H9 (cell line): ENCODE data around the gene PPP1CA. TPM values are rescaled to one million over a fixed set of nuclear protein-coding genes. Genes with fewer than 3 reads are reported as not detected.
"Not testable (repeated sequence)": the region's sequence is repeated elsewhere in the genome, so short reads cannot be mapped to it uniquely, and the experiment has no call there.

Experiments used
- DNase-seq: peaks from one replicate; pipeline ENCODE4 v3.0.0-alpha.2; 2017
- H2AFZ ChIP-seq: one replicate; pipeline ENCODE4 v1.6.1; 2013; ENCODE audit warnings: mild to moderate bottlenecking, low read length, control low read depth, moderate library complexity
- H2AK5ac ChIP-seq: 2 replicates; pipeline ENCODE4 v1.6.1; 2013; ENCODE audit warnings: low read length, control low read depth, mixed read lengths; ENCODE audit not compliant: insufficient read length
- H2BK120ac ChIP-seq: one replicate; pipeline ENCODE4 v1.6.1; 2013; ENCODE audit warnings: low read depth, mild to moderate bottlenecking, low read length, control low read depth, inconsistent platforms; ENCODE audit not compliant: poor library complexity, severe bottlenecking
- H2BK12ac ChIP-seq: 2 replicates; pipeline ENCODE4 v1.6.1; 2013; ENCODE audit warnings: low read length, control low read depth, mixed read lengths, low read depth; ENCODE audit not compliant: insufficient read length
- H2BK15ac ChIP-seq: 2 replicates; pipeline ENCODE4 v1.6.1; 2013; ENCODE audit warnings: low read depth, low read length, control low read depth
- H2BK20ac ChIP-seq: one replicate; pipeline ENCODE4 v1.6.1; 2013; ENCODE audit warnings: low read depth, mild to moderate bottlenecking, low read length, control low read depth, inconsistent platforms; ENCODE audit not compliant: poor library complexity, severe bottlenecking
- H2BK5ac ChIP-seq: 2 replicates; pipeline ENCODE4 v1.6.1; 2013; ENCODE audit warnings: low read length, control low read depth, mixed read lengths; ENCODE audit not compliant: insufficient read length
- H3K14ac ChIP-seq: 2 replicates; pipeline ENCODE4 v1.6.1; 2013; ENCODE audit warnings: low read length, control low read depth; ENCODE audit not compliant: insufficient read depth
- H3K18ac ChIP-seq: 2 replicates; pipeline ENCODE4 v1.6.1; 2013; ENCODE audit warnings: low read depth, mild to moderate bottlenecking, mixed read lengths, low read length, control low read depth; ENCODE audit not compliant: insufficient read length
- H3K23ac ChIP-seq: 2 replicates; pipeline ENCODE4 v1.6.1; 2013; ENCODE audit warnings: low read length, control low read depth, mixed read lengths, low read depth; ENCODE audit not compliant: insufficient read length
- H3K23me2 ChIP-seq: 2 replicates; pipeline ENCODE4 v1.6.1; 2013; ENCODE audit warnings: low read depth, mild to moderate bottlenecking, mixed read lengths, low read length, control low read depth; ENCODE audit not compliant: insufficient read length, poor library complexity, severe bottlenecking
- H3K27ac ChIP-seq: 2 replicates; pipeline ENCODE4 v1.5.1; 2013; ENCODE audit warnings: low read length, control low read depth, mixed read lengths, low read depth; ENCODE audit not compliant: insufficient read length
- H3K27me3 ChIP-seq: 2 replicates; pipeline ENCODE4 v1.6.1; 2013; ENCODE audit warnings: low read length, control low read depth, inconsistent platforms; ENCODE audit not compliant: insufficient read depth
- H3K4ac ChIP-seq: 2 replicates; pipeline ENCODE4 v1.6.1; 2013; ENCODE audit warnings: low read depth, mild to moderate bottlenecking, control low read depth, inconsistent platforms, low read length, moderate library complexity
- H3K4me1 ChIP-seq: 2 replicates; pipeline ENCODE4 v1.6.1; 2013; ENCODE audit warnings: low read length, control low read depth, inconsistent platforms; ENCODE audit not compliant: insufficient read depth
- H3K4me2 ChIP-seq: 2 replicates; pipeline ENCODE4 v1.6.1; 2013; ENCODE audit warnings: low read length, control low read depth, mixed read lengths; ENCODE audit not compliant: insufficient read length, insufficient read depth
- H3K56ac ChIP-seq: 2 replicates; pipeline ENCODE4 v1.6.1; 2013; ENCODE audit warnings: low read depth, mild to moderate bottlenecking, mixed read lengths, low read length, control low read depth; ENCODE audit not compliant: insufficient read length
- H3K79me1 ChIP-seq: 2 replicates; pipeline ENCODE4 v1.6.1; 2013; ENCODE audit warnings: low read depth, mild to moderate bottlenecking, moderate library complexity, low read length, control low read depth, inconsistent platforms; ENCODE audit not compliant: insufficient read depth, poor library complexity, severe bottlenecking
- H3K79me2 ChIP-seq: 2 replicates; pipeline ENCODE4 v1.6.1; 2013; ENCODE audit warnings: low read length, control low read depth, inconsistent platforms; ENCODE audit not compliant: insufficient read depth
- H3K9ac ChIP-seq: 2 replicates; pipeline ENCODE4 v1.6.1; 2013; ENCODE audit warnings: low read length, control low read depth, mixed read lengths; ENCODE audit not compliant: insufficient read length; ENCODE audit errors: extremely low read depth
- H3K9me3 ChIP-seq: one replicate; pipeline ENCODE4 v1.6.1; 2013; ENCODE audit warnings: low read depth, low read length, inconsistent platforms; ENCODE audit not compliant: control insufficient read depth
- H3T11ph ChIP-seq: one replicate; pipeline ENCODE4 v1.6.1; 2013; ENCODE audit warnings: mild to moderate bottlenecking, low read length, control low read depth, inconsistent platforms
- H4K20me1 ChIP-seq: one replicate; pipeline ENCODE4 v1.6.1; 2013; ENCODE audit not compliant: control insufficient read depth, insufficient read length, insufficient read depth
- H4K5ac ChIP-seq: 2 replicates; pipeline ENCODE4 v1.6.1; 2013; ENCODE audit warnings: low read depth, mild to moderate bottlenecking, mixed read lengths, low read length, control low read depth; ENCODE audit not compliant: insufficient read length
- H4K8ac ChIP-seq: replicated peaks from 2 replicates; pipeline ENCODE4 v1.6.1; 2013; ENCODE audit warnings: low read length, control low read depth, mixed read lengths, low read depth; ENCODE audit not compliant: insufficient read length
- H4K91ac ChIP-seq: 2 replicates; pipeline ENCODE4 v1.6.1; 2013; ENCODE audit warnings: low read depth, mild to moderate bottlenecking, moderate library complexity, mixed read lengths, low read length, control low read depth; ENCODE audit not compliant: insufficient read length
- H3K27ac Mint-ChIP-seq, 3 experiments: 2 replicates in 2 of 3; 3 replicates in 1 of 3; pipeline ENCODE4 v1.8.0; 2020 to 2021; ENCODE audit warnings: mixed read lengths in 3 of 3, mild to moderate bottlenecking in 1 of 3, moderate library complexity in 1 of 3
- H3K27me3 Mint-ChIP-seq: 2 replicates; pipeline ENCODE4 v1.8.0; 2021; ENCODE audit warnings: low read depth, mild to moderate bottlenecking, moderate library complexity, mixed read lengths
- H3K36me3 Mint-ChIP-seq, 3 experiments: 2 replicates in 2 of 3; 3 replicates in 1 of 3; pipeline ENCODE4 v1.8.0; 2020 to 2021; ENCODE audit warnings: low read depth in 3 of 3, mixed read lengths in 3 of 3; ENCODE audit not compliant: insufficient read depth in 1 of 3
- H3K4me1 Mint-ChIP-seq, 2 experiments: 2 replicates each; pipeline ENCODE4 v1.8.0; 2020; ENCODE audit warnings: mixed read lengths in 2 of 2
- H3K4me3 Mint-ChIP-seq, 2 experiments: 2 replicates in 1 of 2; 3 replicates in 1 of 2; pipeline ENCODE4 v1.8.0; 2020 to 2021; ENCODE audit warnings: mild to moderate bottlenecking in 2 of 2, mixed read lengths in 2 of 2, moderate library complexity in 1 of 2
- H3K9me3 Mint-ChIP-seq, 2 experiments: 2 replicates in 1 of 2; 3 replicates in 1 of 2; pipeline ENCODE4 v1.8.0; 2020; ENCODE audit warnings: mild to moderate bottlenecking in 2 of 2, mixed read lengths in 2 of 2, moderate library complexity in 1 of 2
- WGBS: extraction: QIAGEN DNeasy Blood & Tissue Kit; methylation state at CpG from one replicate; pipeline ENCODE4 v1.1.7; 2013; ENCODE audit warnings: missing lambda C conversion rate, low lambda C conversion rate, mixed read lengths; ENCODE audit not compliant: insufficient read length; ENCODE audit errors: extremely low coverage; 5-methylcytosine and 5-hydroxymethylcytosine counted together
- total RNA-seq: library from RNA; stranded (reverse); gene quantifications from 2 replicates; pipeline ENCODE4 v1.2.1, GENCODE V29; 2021
- TF ChIP-seq, protein P1 (sequence below): fragments of 200-600 bp; sonication (generic); conservative IDR thresholded peaks from 3 replicates; pipeline ENCODE4 v1.8.0; 2021; ENCODE audit warnings: antibody characterized with exemption, mild to moderate bottlenecking

The PPP1CA gene
- total RNA-seq, 1 experiment from 2014 or later: 205 TPM

GRCh38 chr11:67404515-67405195, 3.0 kb upstream of the PPP1CA start:
- peaks cover 4% of the 10 kb centered on the region; the same call in 1 of the 2 replicates for H3K79me2 ChIP-seq
- no peak overlapping the region; a peak in 2 of 7 replicates for H3K27ac Mint-ChIP-seq
- no peak overlapping the region for H3K18ac ChIP-seq
- H2BK12ac ChIP-seq: no peak overlapping the region
- H3K4ac ChIP-seq: no peak overlapping the region
- no peak overlapping the region for H2BK20ac ChIP-seq
- H3K14ac ChIP-seq: no peak overlapping the region
- H2BK5ac ChIP-seq: no peak overlapping the region
- H3K27ac ChIP-seq: no peak overlapping the region
- TF ChIP-seq, protein P1, sequence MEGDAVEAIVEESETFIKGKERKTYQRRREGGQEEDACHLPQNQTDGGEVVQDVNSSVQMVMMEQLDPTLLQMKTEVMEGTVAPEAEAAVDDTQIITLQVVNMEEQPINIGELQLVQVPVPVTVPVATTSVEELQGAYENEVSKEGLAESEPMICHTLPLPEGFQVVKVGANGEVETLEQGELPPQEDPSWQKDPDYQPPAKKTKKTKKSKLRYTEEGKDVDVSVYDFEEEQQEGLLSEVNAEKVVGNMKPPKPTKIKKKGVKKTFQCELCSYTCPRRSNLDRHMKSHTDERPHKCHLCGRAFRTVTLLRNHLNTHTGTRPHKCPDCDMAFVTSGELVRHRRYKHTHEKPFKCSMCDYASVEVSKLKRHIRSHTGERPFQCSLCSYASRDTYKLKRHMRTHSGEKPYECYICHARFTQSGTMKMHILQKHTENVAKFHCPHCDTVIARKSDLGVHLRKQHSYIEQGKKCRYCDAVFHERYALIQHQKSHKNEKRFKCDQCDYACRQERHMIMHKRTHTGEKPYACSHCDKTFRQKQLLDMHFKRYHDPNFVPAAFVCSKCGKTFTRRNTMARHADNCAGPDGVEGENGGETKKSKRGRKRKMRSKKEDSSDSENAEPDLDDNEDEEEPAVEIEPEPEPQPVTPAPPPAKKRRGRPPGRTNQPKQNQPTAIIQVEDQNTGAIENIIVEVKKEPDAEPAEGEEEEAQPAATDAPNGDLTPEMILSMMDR: no peak
- H4K20me1 ChIP-seq: no peaks in the 10 kb centered on the region
- no peak overlapping the region for H3K23ac ChIP-seq
- no peaks in the 10 kb centered on the region for H3K9me3 Mint-ChIP-seq
- H3K4me3 Mint-ChIP-seq: no peak overlapping the region
- H3K4me1 Mint-ChIP-seq: peaks cover 11 to 17% of the 10 kb centered on the region in 2 experiments
- no peak overlapping the region for H3T11ph ChIP-seq
- H3K4me2 ChIP-seq: no peak overlapping the region
- WGBS: no CpG with 5 or more reads among the region's 13 CpGs
- no peak overlapping the region for H4K91ac ChIP-seq
- no peak overlapping the region for H3K56ac ChIP-seq
- no peak overlapping the region for H4K8ac ChIP-seq
- H2BK15ac ChIP-seq: no peak overlapping the region
- H3K27me3 ChIP-seq: no peaks in the 10 kb centered on the region
- H3K79me1 ChIP-seq: peaks cover 3% of the 10 kb centered on the region
- H3K9me3 ChIP-seq: no peaks in the 10 kb centered on the region
- H3K27me3 Mint-ChIP-seq: peaks cover 16% of the 10 kb centered on the region
- H4K5ac ChIP-seq: no peak overlapping the region
- H2BK120ac ChIP-seq: no peak overlapping the region
- no peak for DNase-seq
- no peak overlapping the region for H2AK5ac ChIP-seq
- peaks cover 0 to 8% (median 7%) of the 10 kb centered on the region in 3 experiments; a peak in 3 of 7 replicates for H3K36me3 Mint-ChIP-seq
- 0 out of 2 replicates have a peak, but pooled peaks cover 2% of the 10 kb centered on the region for H3K4me1 ChIP-seq
- H3K23me2 ChIP-seq: peaks cover 5% of the 10 kb centered on the region
- no peak overlapping the region for H2AFZ ChIP-seq
- H3K9ac ChIP-seq: no peak overlapping the region

DNA sequence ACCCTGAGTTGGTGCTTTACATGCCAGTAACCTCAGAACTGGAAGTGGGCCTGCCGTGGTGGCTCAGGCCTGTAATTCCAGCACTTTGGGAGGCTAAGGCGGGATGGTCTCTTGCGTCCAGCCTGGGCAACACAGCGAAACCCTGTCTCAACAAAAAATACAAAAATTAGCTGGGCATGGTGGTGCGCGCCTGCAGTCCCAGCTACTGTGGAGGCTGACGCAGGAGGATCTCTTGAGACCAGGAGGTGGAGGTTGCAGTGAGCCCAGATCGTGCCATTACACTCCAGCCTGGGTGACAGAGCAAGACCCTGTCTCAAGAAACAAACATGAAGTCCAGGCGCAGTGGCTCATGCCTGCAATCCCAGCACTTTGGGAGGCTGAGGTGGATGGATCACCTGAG, 1.4 kb upstream of the PPP1CA start:
- Mint-ChIP-seq H3K27me3 (peaks cover 14% of the 10 kb centered on the region), H3K4me1 (peaks cover 10 to 14% of the 10 kb centered on the region in 2 experiments), H3K36me3 (peaks cover 7 to 21% (median 21%) of the 10 kb centered on the region in 3 experiments; a peak in 6 of 7 replicates)
- H2AFZ ChIP-seq, H3K23ac ChIP-seq, H2BK15ac ChIP-seq, H3K56ac ChIP-seq, H3K4me3 Mint-ChIP-seq, H4K8ac ChIP-seq, H4K5ac ChIP-seq, H3K14ac ChIP-seq, H2AK5ac ChIP-seq, H2BK120ac ChIP-seq, H3K27me3 ChIP-seq, H3K4me1 ChIP-seq, H2BK12ac ChIP-seq, H3T11ph ChIP-seq, H3K79me1 ChIP-seq, H3K9me3 Mint-ChIP-seq, H3K79me2 ChIP-seq, H3K4me2 ChIP-seq, DNase-seq, H2BK5ac ChIP-seq, H3K27ac ChIP-seq, H3K27ac Mint-ChIP-seq, H3K23me2 ChIP-seq, H3K4ac ChIP-seq, H3K18ac ChIP-seq, H2BK20ac ChIP-seq, H4K91ac ChIP-seq, H4K20me1 ChIP-seq, H3K9me3 ChIP-seq, H3K9ac ChIP-seq: not testable (repeated sequence)
- no CpG with 5 or more reads among the region's 9 CpGs for WGBS
